GM18519 (cell line): ENCODE measurements around the gene HMGA1.
"Not testable (repeated sequence)": the region's sequence is repeated elsewhere in the genome, so short reads cannot be mapped to it uniquely, and the experiment has no call there.

Source experiments
- ATAC-seq: cut with Tn5 transposase; IDR thresholded peaks from one replicate; pipeline ENCODE4 v1.9.1; 2021; ENCODE audit warnings: mild to moderate bottlenecking, moderate library complexity; ENCODE audit not compliant: unreplicated experiment, low FRiP score

HMGA1 gene

GRCh38 chr6:34259529-34260069 lies 22.9 kb downstream of the HMGA1 start:
- no peak for ATAC-seq

- ATAC-seq, result no peak
These were observed 24.0 kb downstream of the HMGA1 start for GRCh38 chr6:34260576-34261267.

- ATAC-seq, result not testable (repeated sequence)
These were observed 26.8 kb downstream of the HMGA1 start for GRCh38 chr6:34263484-34263883.

- no peak for ATAC-seq
These were observed 31.1 kb downstream of the HMGA1 start for GRCh38 chr6:34267746-34268145.

GRCh38 chr6:34269132-34269531 lies 32.5 kb downstream of the HMGA1 start:
- ATAC-seq, result not testable (repeated sequence)

GRCh38 chr6:34269658-34270341 lies 33.1 kb downstream of the HMGA1 start:
- not testable (repeated sequence) for ATAC-seq

- ATAC-seq, result no peak
These were observed 35.6 kb downstream of the HMGA1 start for GRCh38 chr6:34272013-34272926.

- ATAC-seq, result no peak
These were observed 36.7 kb downstream of the HMGA1 start for GRCh38 chr6:34273242-34273805.

- no peak for ATAC-seq
These were observed 37.5 kb downstream of the HMGA1 start for GRCh38 chr6:34274129-34274528.

GRCh38 chr6:34275128-34275804 lies 38.6 kb downstream of the HMGA1 start:
- ATAC-seq, result no peak

- ATAC-seq, result no peak
These were observed 39.5 kb downstream of the HMGA1 start for GRCh38 chr6:34276191-34276590.

GRCh38 chr6:34276881-34277762 lies 40.4 kb downstream of the HMGA1 start:
- no peak for ATAC-seq

GRCh38 chr6:34277763-34278112 lies 41.1 kb downstream of the HMGA1 start:
- ATAC-seq, result no peak

GRCh38 chr6:34278833-34279232 lies 42.2 kb downstream of the HMGA1 start:
- no peak for ATAC-seq

- no peak for ATAC-seq
These were observed 43.5 kb downstream of the HMGA1 start for GRCh38 chr6:34280216-34280615.

GRCh38 chr6:34281702-34282334 lies 45.1 kb downstream of the HMGA1 start:
- no peak for ATAC-seq

GRCh38 chr6:34284563-34285447 lies 48.1 kb downstream of the HMGA1 start:
- ATAC-seq, result no peak
